GM12865 (cell line): ENCODE data around the gene TAS2R42.

Source experiments
- DNase-seq: peaks from one replicate; pipeline ENCODE4 v3.0.0; 2010; ENCODE audit warnings: low read depth
- H3K4me3 ChIP-seq: 2 replicates; pipeline ENCODE4 v1.5.1; 2011; ENCODE audit warnings: mild to moderate bottlenecking, low read depth, low read length, control low read depth
- CTCF ChIP-seq: IDR thresholded peaks from 2 replicates; pipeline ENCODE4 v1.5.1; 2011; ENCODE audit warnings: low read length, control low read depth, low read depth, inconsistent platforms; ENCODE audit not compliant: insufficient read depth; ENCODE audit errors: missing control alignments

TAS2R42 gene

GRCh38 chr12:11170810-11171144 is 16.0 kb downstream of the TAS2R42 start:
- H3K4me3 ChIP-seq: peak overlapping the region; percentile 83
- TF ChIP-seq CTCF: no peak
- no peak for DNase-seq

- DNase-seq: no peak
- H3K4me3 ChIP-seq: no peak overlapping the region
- TF ChIP-seq CTCF: no peak
These were observed 20.4 kb downstream of the TAS2R42 start for GRCh38 chr12:11166300-11166699.

- TF ChIP-seq CTCF: no peak
- H3K4me3 ChIP-seq: no peak overlapping the region
- DNase-seq: no peak
These were observed 22.4 kb downstream of the TAS2R42 start for GRCh38 chr12:11164384-11164783.

GRCh38 chr12:11162502-11162901 is 24.2 kb downstream of the TAS2R42 start:
- no peak for DNase-seq
- TF ChIP-seq CTCF: no peak
- no peak overlapping the region for H3K4me3 ChIP-seq

- no peak for TF ChIP-seq CTCF
- no peak for DNase-seq
- no peak overlapping the region for H3K4me3 ChIP-seq
These were observed 27.8 kb downstream of the TAS2R42 start for GRCh38 chr12:11158885-11159444.

- H3K4me3 ChIP-seq: no peak overlapping the region
- no peak for TF ChIP-seq CTCF
- no peak for DNase-seq
These were observed 32.3 kb downstream of the TAS2R42 start for GRCh38 chr12:11154400-11154925.

- DNase-seq: no peak
- H3K4me3 ChIP-seq: no peak overlapping the region
- TF ChIP-seq CTCF: no peak
These were observed 34.0 kb downstream of the TAS2R42 start for GRCh38 chr12:11152725-11153124.
